ENCODE measurements around the gene NFS1.
"Not testable (repeated sequence)": the region's sequence is repeated elsewhere in the genome, so short reads cannot be mapped to it uniquely, and the experiment has no call there.

The NFS1 gene

GRCh38 chr20:35709259-35709658, 10.1 kb upstream of the NFS1 start:
- DNase-seq (ENCODE audit: low spot score) = no peak

- DNase-seq (ENCODE audit: low spot score) = no peak
Measured at GRCh38 chr20:35708502-35708901, 9.3 kb upstream of the NFS1 start.

GRCh38 chr20:35706591-35707529, 7.7 kb upstream of the NFS1 start:
- not testable (repeated sequence) for DNase-seq (ENCODE audit: low spot score)

GRCh38 chr20:35705894-35706293, 6.7 kb upstream of the NFS1 start:
- DNase-seq (ENCODE audit: low spot score) = not testable (repeated sequence)

- no peak for DNase-seq (ENCODE audit: low spot score)
Measured at GRCh38 chr20:35704514-35705261, 5.5 kb upstream of the NFS1 start.

GRCh38 chr20:35702824-35703695, 3.9 kb upstream of the NFS1 start:
- no peak for DNase-seq (ENCODE audit: low spot score)

GRCh38 chr20:35702051-35702823, 3.1 kb upstream of the NFS1 start:
- DNase-seq (ENCODE audit: low spot score) = no peak

- no peak for DNase-seq (ENCODE audit: low spot score)
Measured at GRCh38 chr20:35700625-35701148, 1.5 kb upstream of the NFS1 start.

- no peak for DNase-seq (ENCODE audit: low spot score)
Measured at GRCh38 chr20:35699957-35700624, 939 bp upstream of the NFS1 start.

- DNase-seq (ENCODE audit: low spot score) = no peak
Measured at GRCh38 chr20:35698298-35699126, 640 bp downstream of the NFS1 start.

GRCh38 chr20:35697696-35698297, 1.4 kb downstream of the NFS1 start:
- DNase-seq (ENCODE audit: low spot score) = no peak

- no peak for DNase-seq (ENCODE audit: low spot score)
Measured at GRCh38 chr20:35695978-35696377, 3.2 kb downstream of the NFS1 start.

- DNase-seq (ENCODE audit: low spot score) = no peak
Measured at GRCh38 chr20:35695245-35695749, 3.9 kb downstream of the NFS1 start.

GRCh38 chr20:35690265-35690664, 8.9 kb downstream of the NFS1 start:
- no peak for DNase-seq (ENCODE audit: low spot score)

GRCh38 chr20:35686872-35687271, 12.3 kb downstream of the NFS1 start:
- DNase-seq (ENCODE audit: low spot score) = not testable (repeated sequence)

GRCh38 chr20:35685368-35685767, 13.8 kb downstream of the NFS1 start:
- DNase-seq (ENCODE audit: low spot score) = not testable (repeated sequence)

- no peak for DNase-seq (ENCODE audit: low spot score)
Measured at GRCh38 chr20:35681960-35682359, 17.2 kb downstream of the NFS1 start.

- DNase-seq (ENCODE audit: low spot score) = no peak
Measured at GRCh38 chr20:35680452-35681183, 18.5 kb downstream of the NFS1 start.

Data from pons (tissue), 1 donor.